Liver (tissue), 9 donors: ENCODE results near the gene ULK1. TPM values are rescaled to one million over a fixed set of nuclear protein-coding genes. Genes with fewer than 3 reads are reported as not detected.

Source experiments
- DNase-seq: peaks from one replicate; pipeline ENCODE4 v3.0.0-alpha.2; 2017; ENCODE audit warnings: low spot score
- H3K27ac ChIP-seq, 2 donors: one replicate each; pipeline ENCODE4 v1.7.0; 2013; ENCODE audit warnings: inconsistent platforms in 2 of 2, low read length in 2 of 2, control low read depth in 1 of 2, low read depth in 1 of 2, mild to moderate bottlenecking in 1 of 2
- H3K27me3 ChIP-seq, 4 donors: one replicate each; pipeline versions ENCODE4 v1.6.1 to v1.7.0; 2013; ENCODE audit warnings: low read length in 3 of 4, inconsistent platforms in 1 of 4, mild to moderate bottlenecking in 1 of 4, moderate library complexity in 1 of 4; ENCODE audit not compliant: control insufficient read depth in 4 of 4, insufficient read depth in 4 of 4
- H3K36me3 ChIP-seq, 4 donors: one replicate each; pipeline versions ENCODE4 v1.6.1 to v1.7.0; 2013; ENCODE audit warnings: low read length in 3 of 4, mild to moderate bottlenecking in 3 of 4, low read depth in 1 of 4, moderate library complexity in 1 of 4; ENCODE audit not compliant: control insufficient read depth in 4 of 4, insufficient read depth in 3 of 4
- H3K4me1 ChIP-seq, 4 donors: one replicate each; pipeline versions ENCODE4 v1.6.1 to v1.7.0; 2013; ENCODE audit warnings: low read length in 3 of 4, mild to moderate bottlenecking in 3 of 4, moderate library complexity in 1 of 4; ENCODE audit not compliant: control insufficient read depth in 4 of 4, insufficient read depth in 4 of 4
- H3K4me3 ChIP-seq, 3 donors: one replicate each; pipeline versions ENCODE4 v1.6.1 to v1.7.0; 2013; ENCODE audit warnings: low read length in 3 of 3, control low read depth in 1 of 3, low read depth in 1 of 3, mild to moderate bottlenecking in 1 of 3
- H3K9ac ChIP-seq, 2 donors: one replicate each; pipeline ENCODE4 v1.7.0; 2013; ENCODE audit warnings: low read length in 2 of 2, mild to moderate bottlenecking in 2 of 2, moderate library complexity in 2 of 2, control low read depth in 1 of 2, low read depth in 1 of 2
- H3K9me3 ChIP-seq, 4 donors: one replicate each; pipeline versions ENCODE4 v1.6.1 to v1.7.0; 2013; ENCODE audit warnings: low read length in 3 of 4; ENCODE audit not compliant: control insufficient read depth in 4 of 4
- EGR1 ChIP-seq, 2 donors: IDR thresholded peaks; 2 replicates each; pipeline ENCODE4 v1.6.1; 2016 to 2018; ENCODE audit warnings: antibody characterized with exemption in 2 of 2, low read depth in 2 of 2
- FOXA1 ChIP-seq: IDR thresholded peaks from 2 replicates; pipeline ENCODE4 v1.6.1; 2016; ENCODE audit warnings: antibody characterized with exemption
- FOXA2 ChIP-seq: IDR thresholded peaks from 2 replicates; pipeline ENCODE4 v1.6.1; 2016; ENCODE audit warnings: antibody characterized with exemption
- GABPA ChIP-seq, 2 donors: IDR thresholded peaks in 1 of 2; conservative IDR thresholded peaks in 1 of 2; 2 replicates each; pipeline ENCODE4 v1.6.1; 2016; ENCODE audit warnings: antibody characterized with exemption in 2 of 2, mild to moderate bottlenecking in 1 of 2, moderate library complexity in 1 of 2
- HNF4G ChIP-seq: IDR thresholded peaks from 2 replicates; pipeline ENCODE4 v1.6.1; 2016; ENCODE audit warnings: antibody characterized with exemption
- JUND ChIP-seq, 2 donors: IDR thresholded peaks; 2 replicates each; pipeline ENCODE4 v1.6.1; 2016; ENCODE audit warnings: antibody characterized with exemption in 2 of 2
- NR2F2 ChIP-seq: IDR thresholded peaks from 2 replicates; pipeline ENCODE4 v1.6.1; 2016; ENCODE audit warnings: antibody characterized with exemption
- RAD21 ChIP-seq, 2 donors: IDR thresholded peaks; 2 replicates each; pipeline ENCODE4 v1.6.1; 2016; ENCODE audit warnings: antibody characterized with exemption in 2 of 2, mild to moderate bottlenecking in 2 of 2
- RXRA ChIP-seq, 2 donors: IDR thresholded peaks; 2 replicates each; pipeline ENCODE4 v1.6.1; 2017 to 2018; ENCODE audit warnings: antibody characterized with exemption in 2 of 2, mild to moderate bottlenecking in 1 of 2
- TAF1 ChIP-seq: conservative IDR thresholded peaks from 2 replicates; pipeline ENCODE4 v1.6.1; 2016; ENCODE audit warnings: antibody characterized with exemption, mild to moderate bottlenecking
- YY1 ChIP-seq: IDR thresholded peaks from 2 replicates; pipeline ENCODE4 v1.6.1; 2016; ENCODE audit warnings: antibody characterized with exemption, mild to moderate bottlenecking
- WGBS: extraction: QIAGEN DNeasy Blood & Tissue Kit; methylation state at CpG from one replicate; pipeline ENCODE4 v1.1.7; 2013; 5-methylcytosine and 5-hydroxymethylcytosine counted together
- polyA plus RNA-seq, 2 donors: library from polyadenylated mRNA; stranded (reverse) in 1 of 2; unstranded in 1 of 2; fragments of 200-250 nt in 1 of 2; fragments of >200 nt in 1 of 2; fragmentation: Nextera tagmentation in 1 of 2; extraction: Ambion mirVana in 1 of 2; gene quantifications; one replicate each; pipeline versions ENCODE4 v1.2.1 to v1.2.3, GENCODE V29; 2013 to 2015
- total RNA-seq, 2 donors: library from RNA; depleted of rRNA; stranded (reverse); fragments of >200 nt; gene quantifications; one replicate each; pipeline ENCODE4 v1.2.3, GENCODE V29; 2014
- TF ChIP-seq, protein P1 (sequence below): fragments of 150-350 bp; IDR thresholded peaks from 2 replicates; pipeline ENCODE4 v1.5.1; 2017; ENCODE audit warnings: improper control_type of control experiment, low read depth, low read length; ENCODE audit not compliant: missing input control
- TF ChIP-seq, protein P2 (sequence below): IDR thresholded peaks from 2 replicates; pipeline ENCODE4 v1.6.1; 2016; ENCODE audit warnings: antibody characterized with exemption, mild to moderate bottlenecking
- TF ChIP-seq, protein P3 (sequence below): IDR thresholded peaks from 2 replicates; pipeline ENCODE4 v1.6.1; 2016; ENCODE audit warnings: antibody characterized with exemption
- TF ChIP-seq, protein P4 (sequence below): IDR thresholded peaks from 2 replicates; pipeline ENCODE4 v1.6.1; 2016; ENCODE audit warnings: antibody characterized with exemption
- TF ChIP-seq, protein P5 (sequence below): IDR thresholded peaks from 2 replicates; pipeline ENCODE4 v1.6.1; 2016; ENCODE audit warnings: antibody characterized with exemption
- donor health status: healthy.
- donor health status: healthy.
- donor health status: healthy.
- donor health status: healthy.
- donor health status: healthy.

The ULK1 gene
- total and polyA plus RNA-seq, 4 donors = 12.5 to 41.7 (median 15.1) TPM

DNA sequence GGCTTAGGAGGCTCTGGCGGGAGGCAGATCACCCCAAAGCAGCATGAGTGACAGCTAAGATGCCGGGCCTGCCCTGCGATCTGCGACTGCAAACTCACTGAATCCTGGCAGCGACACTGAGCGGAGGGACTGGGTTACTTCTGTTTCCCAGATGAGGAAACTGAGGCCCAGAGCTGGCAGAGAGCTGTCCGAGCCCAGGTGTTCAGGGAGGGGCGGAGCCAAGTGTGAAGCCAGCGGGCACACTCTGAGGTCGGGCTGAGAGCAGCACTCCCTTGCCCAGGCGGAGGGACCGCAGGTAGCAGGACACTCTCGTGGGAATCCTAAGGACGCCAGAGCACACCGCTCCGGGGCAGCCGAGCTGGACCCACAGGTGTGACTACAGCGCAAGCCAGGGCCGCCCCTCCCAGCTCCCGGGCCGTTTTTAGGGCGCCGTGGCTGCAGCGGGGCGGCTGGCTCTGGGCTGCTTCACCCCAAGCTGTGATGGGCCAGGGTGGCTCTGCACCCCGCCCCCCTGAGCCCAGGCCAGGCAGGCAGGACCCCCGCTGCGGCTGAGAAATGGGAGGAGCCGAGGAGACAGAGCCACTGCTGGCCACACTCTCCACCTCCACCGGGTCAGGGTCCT lies 38.8 kb upstream of the ULK1 start:
- WGBS = 76% methylated on average over 30 of the region's 30 CpGs
- no peak for DNase-seq
- TF ChIP-seq FOXA2 (no peak), RXRA (IDR thresholded peaks at IDR 0.05) (no peak), TAF1 (no peak), YY1 (no peak), FOXA1 (no peak), GABPA (IDR thresholded peaks at IDR 0.05 in 1 of 2, conservative IDR thresholded peaks at IDR 0.05 in 1 of 2) (no peak), JUND (IDR thresholded peaks at IDR 0.05) (no peak), HNF4G (no peak), NR2F2 (no peak), EGR1 (IDR thresholded peaks at IDR 0.05; ENCODE audit: low read depth in 2 of 2) (no peak)
- TF ChIP-seq, protein P1, sequence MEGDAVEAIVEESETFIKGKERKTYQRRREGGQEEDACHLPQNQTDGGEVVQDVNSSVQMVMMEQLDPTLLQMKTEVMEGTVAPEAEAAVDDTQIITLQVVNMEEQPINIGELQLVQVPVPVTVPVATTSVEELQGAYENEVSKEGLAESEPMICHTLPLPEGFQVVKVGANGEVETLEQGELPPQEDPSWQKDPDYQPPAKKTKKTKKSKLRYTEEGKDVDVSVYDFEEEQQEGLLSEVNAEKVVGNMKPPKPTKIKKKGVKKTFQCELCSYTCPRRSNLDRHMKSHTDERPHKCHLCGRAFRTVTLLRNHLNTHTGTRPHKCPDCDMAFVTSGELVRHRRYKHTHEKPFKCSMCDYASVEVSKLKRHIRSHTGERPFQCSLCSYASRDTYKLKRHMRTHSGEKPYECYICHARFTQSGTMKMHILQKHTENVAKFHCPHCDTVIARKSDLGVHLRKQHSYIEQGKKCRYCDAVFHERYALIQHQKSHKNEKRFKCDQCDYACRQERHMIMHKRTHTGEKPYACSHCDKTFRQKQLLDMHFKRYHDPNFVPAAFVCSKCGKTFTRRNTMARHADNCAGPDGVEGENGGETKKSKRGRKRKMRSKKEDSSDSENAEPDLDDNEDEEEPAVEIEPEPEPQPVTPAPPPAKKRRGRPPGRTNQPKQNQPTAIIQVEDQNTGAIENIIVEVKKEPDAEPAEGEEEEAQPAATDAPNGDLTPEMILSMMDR = no peak
- TF ChIP-seq, protein P2, sequence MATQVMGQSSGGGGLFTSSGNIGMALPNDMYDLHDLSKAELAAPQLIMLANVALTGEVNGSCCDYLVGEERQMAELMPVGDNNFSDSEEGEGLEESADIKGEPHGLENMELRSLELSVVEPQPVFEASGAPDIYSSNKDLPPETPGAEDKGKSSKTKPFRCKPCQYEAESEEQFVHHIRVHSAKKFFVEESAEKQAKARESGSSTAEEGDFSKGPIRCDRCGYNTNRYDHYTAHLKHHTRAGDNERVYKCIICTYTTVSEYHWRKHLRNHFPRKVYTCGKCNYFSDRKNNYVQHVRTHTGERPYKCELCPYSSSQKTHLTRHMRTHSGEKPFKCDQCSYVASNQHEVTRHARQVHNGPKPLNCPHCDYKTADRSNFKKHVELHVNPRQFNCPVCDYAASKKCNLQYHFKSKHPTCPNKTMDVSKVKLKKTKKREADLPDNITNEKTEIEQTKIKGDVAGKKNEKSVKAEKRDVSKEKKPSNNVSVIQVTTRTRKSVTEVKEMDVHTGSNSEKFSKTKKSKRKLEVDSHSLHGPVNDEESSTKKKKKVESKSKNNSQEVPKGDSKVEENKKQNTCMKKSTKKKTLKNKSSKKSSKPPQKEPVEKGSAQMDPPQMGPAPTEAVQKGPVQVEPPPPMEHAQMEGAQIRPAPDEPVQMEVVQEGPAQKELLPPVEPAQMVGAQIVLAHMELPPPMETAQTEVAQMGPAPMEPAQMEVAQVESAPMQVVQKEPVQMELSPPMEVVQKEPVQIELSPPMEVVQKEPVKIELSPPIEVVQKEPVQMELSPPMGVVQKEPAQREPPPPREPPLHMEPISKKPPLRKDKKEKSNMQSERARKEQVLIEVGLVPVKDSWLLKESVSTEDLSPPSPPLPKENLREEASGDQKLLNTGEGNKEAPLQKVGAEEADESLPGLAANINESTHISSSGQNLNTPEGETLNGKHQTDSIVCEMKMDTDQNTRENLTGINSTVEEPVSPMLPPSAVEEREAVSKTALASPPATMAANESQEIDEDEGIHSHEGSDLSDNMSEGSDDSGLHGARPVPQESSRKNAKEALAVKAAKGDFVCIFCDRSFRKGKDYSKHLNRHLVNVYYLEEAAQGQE = no peak
- TF ChIP-seq, protein P3, sequence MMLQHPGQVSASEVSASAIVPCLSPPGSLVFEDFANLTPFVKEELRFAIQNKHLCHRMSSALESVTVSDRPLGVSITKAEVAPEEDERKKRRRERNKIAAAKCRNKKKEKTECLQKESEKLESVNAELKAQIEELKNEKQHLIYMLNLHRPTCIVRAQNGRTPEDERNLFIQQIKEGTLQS = no peak

DNA sequence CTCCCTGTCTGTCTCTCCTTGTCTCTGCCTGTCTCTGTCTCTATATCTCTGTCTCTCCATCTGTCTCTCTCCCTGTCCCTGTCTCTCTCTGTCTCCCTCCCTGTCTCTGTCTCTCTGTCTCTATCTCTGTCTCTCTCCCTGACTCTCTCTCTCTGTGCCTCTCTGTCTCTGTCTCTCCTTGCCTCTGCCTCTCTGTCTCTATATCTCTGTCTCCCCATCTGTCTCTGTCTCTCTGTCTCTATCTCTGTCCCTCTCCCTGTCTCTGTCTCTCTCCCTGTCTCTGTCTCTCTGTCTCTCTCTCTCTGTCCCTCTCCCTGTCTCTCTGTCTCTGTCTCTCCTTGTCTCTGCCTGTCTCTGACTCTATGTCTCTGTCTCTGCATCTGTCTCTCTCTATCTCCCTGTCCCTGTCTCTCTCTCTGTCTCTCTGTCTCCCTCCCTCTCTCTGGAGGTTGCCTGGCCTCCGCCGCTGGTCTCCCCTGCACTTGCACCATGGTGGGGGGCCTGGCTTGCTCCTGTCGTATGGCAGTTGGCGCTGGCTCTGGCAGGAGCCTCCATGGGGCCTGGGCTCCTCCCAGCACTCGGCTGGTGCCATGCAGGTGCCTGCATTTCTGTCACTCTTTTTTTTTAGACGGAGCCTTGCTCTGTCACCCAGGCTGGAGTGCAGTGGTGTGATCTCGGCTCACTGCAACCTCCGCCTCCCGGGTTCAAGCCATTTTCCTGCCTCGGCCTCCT lies 37.9 kb upstream of the ULK1 start:
- Histone ChIP-seq H3K9me3 (no peaks in the 10 kb centered on the region), H3K27ac (no peak overlapping the region), H3K27me3 (no peaks in the 10 kb centered on the region), H3K9ac (no peak overlapping the region), H3K4me3 (no peak overlapping the region), H3K4me1 (peaks cover 4 to 16% (median 14%) of the 10 kb centered on the region in 4 donors), H3K36me3 (no peaks in the 10 kb centered on the region)
- WGBS = 94% methylated on average over 10 of the region's 10 CpGs
- DNase-seq = no peak
- no peak for TF ChIP-seq RAD21 (IDR thresholded peaks at IDR 0.05)
- TF ChIP-seq, protein P4, sequence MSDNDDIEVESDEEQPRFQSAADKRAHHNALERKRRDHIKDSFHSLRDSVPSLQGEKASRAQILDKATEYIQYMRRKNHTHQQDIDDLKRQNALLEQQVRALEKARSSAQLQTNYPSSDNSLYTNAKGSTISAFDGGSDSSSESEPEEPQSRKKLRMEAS = no peak
- TF ChIP-seq FOXA2 = no peak
- no peak for TF ChIP-seq YY1
- TF ChIP-seq, protein P1 = no peak
- TF ChIP-seq, protein P5, sequence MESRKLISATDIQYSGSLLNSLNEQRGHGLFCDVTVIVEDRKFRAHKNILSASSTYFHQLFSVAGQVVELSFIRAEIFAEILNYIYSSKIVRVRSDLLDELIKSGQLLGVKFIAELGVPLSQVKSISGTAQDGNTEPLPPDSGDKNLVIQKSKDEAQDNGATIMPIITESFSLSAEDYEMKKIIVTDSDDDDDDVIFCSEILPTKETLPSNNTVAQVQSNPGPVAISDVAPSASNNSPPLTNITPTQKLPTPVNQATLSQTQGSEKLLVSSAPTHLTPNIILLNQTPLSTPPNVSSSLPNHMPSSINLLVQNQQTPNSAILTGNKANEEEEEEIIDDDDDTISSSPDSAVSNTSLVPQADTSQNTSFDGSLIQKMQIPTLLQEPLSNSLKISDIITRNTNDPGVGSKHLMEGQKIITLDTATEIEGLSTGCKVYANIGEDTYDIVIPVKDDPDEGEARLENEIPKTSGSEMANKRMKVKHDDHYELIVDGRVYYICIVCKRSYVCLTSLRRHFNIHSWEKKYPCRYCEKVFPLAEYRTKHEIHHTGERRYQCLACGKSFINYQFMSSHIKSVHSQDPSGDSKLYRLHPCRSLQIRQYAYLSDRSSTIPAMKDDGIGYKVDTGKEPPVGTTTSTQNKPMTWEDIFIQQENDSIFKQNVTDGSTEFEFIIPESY = no peak
- TF ChIP-seq FOXA1 = no peak
- TF ChIP-seq JUND (IDR thresholded peaks at IDR 0.05) = no peak
- no peak for TF ChIP-seq TAF1
- TF ChIP-seq RXRA (IDR thresholded peaks at IDR 0.05) = no peak
- TF ChIP-seq, protein P2 = no peak
- TF ChIP-seq GABPA (IDR thresholded peaks at IDR 0.05 in 1 of 2, conservative IDR thresholded peaks at IDR 0.05 in 1 of 2) = no peak

More for the DNA sequence above, 38.8 kb upstream of the ULK1 start:
- Histone ChIP-seq H3K27ac (no peak overlapping the region), H3K9ac (no peak overlapping the region), H3K4me1 (peaks cover 0 to 14% (median 6%) of the 10 kb centered on the region in 4 donors), H3K9me3 (no peaks in the 10 kb centered on the region), H3K4me3 (no peak overlapping the region), H3K27me3 (no peaks in the 10 kb centered on the region), H3K36me3 (no peaks in the 10 kb centered on the region)
